H9 (cell line): ENCODE results near the gene PREP. TPM values are rescaled to one million over a fixed set of nuclear protein-coding genes. Genes with fewer than 3 reads are reported as not detected.

ENCODE experiments used
- DNase-seq: peaks from one replicate; pipeline ENCODE4 v3.0.0-alpha.2; 2017
- H2AFZ ChIP-seq: one replicate; pipeline ENCODE4 v1.6.1; 2013; ENCODE audit warnings: mild to moderate bottlenecking, low read length, control low read depth, moderate library complexity
- H2AK5ac ChIP-seq: 2 replicates; pipeline ENCODE4 v1.6.1; 2013; ENCODE audit warnings: low read length, control low read depth, mixed read lengths; ENCODE audit not compliant: insufficient read length
- H2BK120ac ChIP-seq: one replicate; pipeline ENCODE4 v1.6.1; 2013; ENCODE audit warnings: low read depth, mild to moderate bottlenecking, low read length, control low read depth, inconsistent platforms; ENCODE audit not compliant: poor library complexity, severe bottlenecking
- H2BK12ac ChIP-seq: 2 replicates; pipeline ENCODE4 v1.6.1; 2013; ENCODE audit warnings: low read length, control low read depth, mixed read lengths, low read depth; ENCODE audit not compliant: insufficient read length
- H2BK15ac ChIP-seq: 2 replicates; pipeline ENCODE4 v1.6.1; 2013; ENCODE audit warnings: low read depth, low read length, control low read depth
- H2BK20ac ChIP-seq: one replicate; pipeline ENCODE4 v1.6.1; 2013; ENCODE audit warnings: low read depth, mild to moderate bottlenecking, low read length, control low read depth, inconsistent platforms; ENCODE audit not compliant: poor library complexity, severe bottlenecking
- H2BK5ac ChIP-seq: 2 replicates; pipeline ENCODE4 v1.6.1; 2013; ENCODE audit warnings: low read length, control low read depth, mixed read lengths; ENCODE audit not compliant: insufficient read length
- H3K14ac ChIP-seq: 2 replicates; pipeline ENCODE4 v1.6.1; 2013; ENCODE audit warnings: low read length, control low read depth; ENCODE audit not compliant: insufficient read depth
- H3K18ac ChIP-seq: 2 replicates; pipeline ENCODE4 v1.6.1; 2013; ENCODE audit warnings: low read depth, mild to moderate bottlenecking, mixed read lengths, low read length, control low read depth; ENCODE audit not compliant: insufficient read length
- H3K23ac ChIP-seq: 2 replicates; pipeline ENCODE4 v1.6.1; 2013; ENCODE audit warnings: low read length, control low read depth, mixed read lengths, low read depth; ENCODE audit not compliant: insufficient read length
- H3K23me2 ChIP-seq: 2 replicates; pipeline ENCODE4 v1.6.1; 2013; ENCODE audit warnings: low read depth, mild to moderate bottlenecking, mixed read lengths, low read length, control low read depth; ENCODE audit not compliant: insufficient read length, poor library complexity, severe bottlenecking
- H3K27ac ChIP-seq: 2 replicates; pipeline ENCODE4 v1.5.1; 2013; ENCODE audit warnings: low read length, control low read depth, mixed read lengths, low read depth; ENCODE audit not compliant: insufficient read length
- H3K27me3 ChIP-seq: 2 replicates; pipeline ENCODE4 v1.6.1; 2013; ENCODE audit warnings: low read length, control low read depth, inconsistent platforms; ENCODE audit not compliant: insufficient read depth
- H3K4ac ChIP-seq: 2 replicates; pipeline ENCODE4 v1.6.1; 2013; ENCODE audit warnings: low read depth, mild to moderate bottlenecking, control low read depth, inconsistent platforms, low read length, moderate library complexity
- H3K4me1 ChIP-seq: 2 replicates; pipeline ENCODE4 v1.6.1; 2013; ENCODE audit warnings: low read length, control low read depth, inconsistent platforms; ENCODE audit not compliant: insufficient read depth
- H3K4me2 ChIP-seq: 2 replicates; pipeline ENCODE4 v1.6.1; 2013; ENCODE audit warnings: low read length, control low read depth, mixed read lengths; ENCODE audit not compliant: insufficient read length, insufficient read depth
- H3K56ac ChIP-seq: 2 replicates; pipeline ENCODE4 v1.6.1; 2013; ENCODE audit warnings: low read depth, mild to moderate bottlenecking, mixed read lengths, low read length, control low read depth; ENCODE audit not compliant: insufficient read length
- H3K79me1 ChIP-seq: 2 replicates; pipeline ENCODE4 v1.6.1; 2013; ENCODE audit warnings: low read depth, mild to moderate bottlenecking, moderate library complexity, low read length, control low read depth, inconsistent platforms; ENCODE audit not compliant: insufficient read depth, poor library complexity, severe bottlenecking
- H3K79me2 ChIP-seq: 2 replicates; pipeline ENCODE4 v1.6.1; 2013; ENCODE audit warnings: low read length, control low read depth, inconsistent platforms; ENCODE audit not compliant: insufficient read depth
- H3K9ac ChIP-seq: 2 replicates; pipeline ENCODE4 v1.6.1; 2013; ENCODE audit warnings: low read length, control low read depth, mixed read lengths; ENCODE audit not compliant: insufficient read length; ENCODE audit errors: extremely low read depth
- H3K9me3 ChIP-seq: one replicate; pipeline ENCODE4 v1.6.1; 2013; ENCODE audit warnings: low read depth, low read length, inconsistent platforms; ENCODE audit not compliant: control insufficient read depth
- H3T11ph ChIP-seq: one replicate; pipeline ENCODE4 v1.6.1; 2013; ENCODE audit warnings: mild to moderate bottlenecking, low read length, control low read depth, inconsistent platforms
- H4K20me1 ChIP-seq: one replicate; pipeline ENCODE4 v1.6.1; 2013; ENCODE audit not compliant: control insufficient read depth, insufficient read length, insufficient read depth
- H4K5ac ChIP-seq: 2 replicates; pipeline ENCODE4 v1.6.1; 2013; ENCODE audit warnings: low read depth, mild to moderate bottlenecking, mixed read lengths, low read length, control low read depth; ENCODE audit not compliant: insufficient read length
- H4K8ac ChIP-seq: replicated peaks from 2 replicates; pipeline ENCODE4 v1.6.1; 2013; ENCODE audit warnings: low read length, control low read depth, mixed read lengths, low read depth; ENCODE audit not compliant: insufficient read length
- H4K91ac ChIP-seq: 2 replicates; pipeline ENCODE4 v1.6.1; 2013; ENCODE audit warnings: low read depth, mild to moderate bottlenecking, moderate library complexity, mixed read lengths, low read length, control low read depth; ENCODE audit not compliant: insufficient read length
- H3K27ac Mint-ChIP-seq, 3 experiments: 2 replicates in 2 of 3; 3 replicates in 1 of 3; pipeline ENCODE4 v1.8.0; 2020 to 2021; ENCODE audit warnings: mixed read lengths in 3 of 3, mild to moderate bottlenecking in 1 of 3, moderate library complexity in 1 of 3
- H3K27me3 Mint-ChIP-seq: 2 replicates; pipeline ENCODE4 v1.8.0; 2021; ENCODE audit warnings: low read depth, mild to moderate bottlenecking, moderate library complexity, mixed read lengths
- H3K36me3 Mint-ChIP-seq, 3 experiments: 2 replicates in 2 of 3; 3 replicates in 1 of 3; pipeline ENCODE4 v1.8.0; 2020 to 2021; ENCODE audit warnings: low read depth in 3 of 3, mixed read lengths in 3 of 3; ENCODE audit not compliant: insufficient read depth in 1 of 3
- H3K4me1 Mint-ChIP-seq, 2 experiments: 2 replicates each; pipeline ENCODE4 v1.8.0; 2020; ENCODE audit warnings: mixed read lengths in 2 of 2
- H3K4me3 Mint-ChIP-seq, 2 experiments: 2 replicates in 1 of 2; 3 replicates in 1 of 2; pipeline ENCODE4 v1.8.0; 2020 to 2021; ENCODE audit warnings: mild to moderate bottlenecking in 2 of 2, mixed read lengths in 2 of 2, moderate library complexity in 1 of 2
- H3K9me3 Mint-ChIP-seq, 2 experiments: 2 replicates in 1 of 2; 3 replicates in 1 of 2; pipeline ENCODE4 v1.8.0; 2020; ENCODE audit warnings: mild to moderate bottlenecking in 2 of 2, mixed read lengths in 2 of 2, moderate library complexity in 1 of 2
- WGBS: extraction: QIAGEN DNeasy Blood & Tissue Kit; methylation state at CpG from one replicate; pipeline ENCODE4 v1.1.7; 2013; ENCODE audit warnings: missing lambda C conversion rate, low lambda C conversion rate, mixed read lengths; ENCODE audit not compliant: insufficient read length; ENCODE audit errors: extremely low coverage; 5-methylcytosine and 5-hydroxymethylcytosine counted together
- total RNA-seq: library from RNA; stranded (reverse); gene quantifications from 2 replicates; pipeline ENCODE4 v1.2.1, GENCODE V29; 2021
- TF ChIP-seq, protein P1 (sequence below): fragments of 200-600 bp; sonication (generic); conservative IDR thresholded peaks from 3 replicates; pipeline ENCODE4 v1.8.0; 2021; ENCODE audit warnings: antibody characterized with exemption, mild to moderate bottlenecking

PREP gene
- total RNA-seq, 1 experiment from 2014 or later, result 54.0 TPM

DNA sequence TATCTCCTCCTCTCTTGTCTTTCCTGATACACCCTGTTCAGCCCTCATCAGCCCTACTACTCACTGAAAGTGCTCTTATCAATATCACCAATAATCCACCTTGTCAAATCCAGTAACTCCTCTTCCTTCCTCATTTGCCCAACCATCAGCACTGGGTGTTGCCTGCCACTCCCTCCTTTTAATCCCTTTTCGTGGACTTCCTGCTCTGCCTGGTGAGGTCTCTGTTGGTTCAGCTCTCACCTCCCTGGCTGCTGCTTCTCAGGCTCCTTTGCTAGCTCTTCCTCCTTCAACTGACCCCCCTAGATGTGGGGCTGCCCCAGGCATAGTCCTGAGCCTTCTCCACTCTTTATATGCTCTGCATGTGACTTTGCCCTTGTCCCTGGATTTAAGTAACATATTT, 92.5 kb downstream of the PREP start:
- H3K18ac ChIP-seq, result no peak overlapping the region
- no peak overlapping the region for H2BK120ac ChIP-seq
- no peak overlapping the region for H3K4me2 ChIP-seq
- no peak overlapping the region for H2BK12ac ChIP-seq
- DNase-seq, result no peak
- no peak overlapping the region for H4K8ac ChIP-seq
- no peaks in the 10 kb centered on the region for H3K23me2 ChIP-seq
- H3K9me3 ChIP-seq, result no peaks in the 10 kb centered on the region
- H3K14ac ChIP-seq, result no peak overlapping the region
- no peaks in the 10 kb centered on the region for H3K27me3 Mint-ChIP-seq
- no peak overlapping the region for H3K4me3 Mint-ChIP-seq
- no peak overlapping the region for H2BK5ac ChIP-seq
- H3K79me1 ChIP-seq, result no peaks in the 10 kb centered on the region
- H3K27ac Mint-ChIP-seq, result no peak overlapping the region
- H3K4ac ChIP-seq, result no peak overlapping the region
- H3K9ac ChIP-seq, result no peak overlapping the region
- no peak overlapping the region for H2BK15ac ChIP-seq
- no peak overlapping the region for H3K23ac ChIP-seq
- H3K36me3 Mint-ChIP-seq, result peaks cover 0 to 8% (median 5%) of the 10 kb centered on the region in 3 experiments; a peak in 4 of 7 replicates
- no peak overlapping the region for H4K5ac ChIP-seq
- no peaks in the 10 kb centered on the region for H3K4me1 ChIP-seq
- no peak overlapping the region for H2AK5ac ChIP-seq
- no peak overlapping the region for H2AFZ ChIP-seq
- H3K56ac ChIP-seq, result no peak overlapping the region
- H4K20me1 ChIP-seq, result no peaks in the 10 kb centered on the region
- no peak overlapping the region for H4K91ac ChIP-seq
- WGBS, result no CpG with 5 or more reads among the region's 1 CpG
- no peak overlapping the region for H2BK20ac ChIP-seq
- no peak overlapping the region for H3K27ac ChIP-seq
- H3K27me3 ChIP-seq, result no peaks in the 10 kb centered on the region
- no peak overlapping the region for H3T11ph ChIP-seq
- TF ChIP-seq, protein P1, sequence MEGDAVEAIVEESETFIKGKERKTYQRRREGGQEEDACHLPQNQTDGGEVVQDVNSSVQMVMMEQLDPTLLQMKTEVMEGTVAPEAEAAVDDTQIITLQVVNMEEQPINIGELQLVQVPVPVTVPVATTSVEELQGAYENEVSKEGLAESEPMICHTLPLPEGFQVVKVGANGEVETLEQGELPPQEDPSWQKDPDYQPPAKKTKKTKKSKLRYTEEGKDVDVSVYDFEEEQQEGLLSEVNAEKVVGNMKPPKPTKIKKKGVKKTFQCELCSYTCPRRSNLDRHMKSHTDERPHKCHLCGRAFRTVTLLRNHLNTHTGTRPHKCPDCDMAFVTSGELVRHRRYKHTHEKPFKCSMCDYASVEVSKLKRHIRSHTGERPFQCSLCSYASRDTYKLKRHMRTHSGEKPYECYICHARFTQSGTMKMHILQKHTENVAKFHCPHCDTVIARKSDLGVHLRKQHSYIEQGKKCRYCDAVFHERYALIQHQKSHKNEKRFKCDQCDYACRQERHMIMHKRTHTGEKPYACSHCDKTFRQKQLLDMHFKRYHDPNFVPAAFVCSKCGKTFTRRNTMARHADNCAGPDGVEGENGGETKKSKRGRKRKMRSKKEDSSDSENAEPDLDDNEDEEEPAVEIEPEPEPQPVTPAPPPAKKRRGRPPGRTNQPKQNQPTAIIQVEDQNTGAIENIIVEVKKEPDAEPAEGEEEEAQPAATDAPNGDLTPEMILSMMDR, result no peak
- H3K79me2 ChIP-seq, result 0 out of 2 replicates have a peak, but pooled peaks cover 2% of the 10 kb centered on the region
- H3K4me1 Mint-ChIP-seq, result peaks cover 2 to 4% of the 10 kb centered on the region in 2 experiments
- no peaks in the 10 kb centered on the region for H3K9me3 Mint-ChIP-seq
